HG02759 (cell line): ENCODE data around the gene SGMS1.
"Not testable (repeated sequence)": the region's sequence is repeated elsewhere in the genome, so short reads cannot be mapped to it uniquely, and the experiment has no call there.

ENCODE experiments used
- ATAC-seq: cut with Tn5 transposase; IDR thresholded peaks from one replicate; pipeline ENCODE4 v1.9.1; 2021; ENCODE audit warnings: mild to moderate bottlenecking, moderate library complexity; ENCODE audit not compliant: unreplicated experiment

SGMS1 gene

GRCh38 chr10:50561816-50562215, 61.9 kb downstream of the SGMS1 start:
- ATAC-seq, result no peak

GRCh38 chr10:50561266-50561665, 62.5 kb downstream of the SGMS1 start:
- ATAC-seq, result no peak

GRCh38 chr10:50560370-50560769, 63.4 kb downstream of the SGMS1 start:
- ATAC-seq, result no peak

GRCh38 chr10:50558371-50558770, 65.4 kb downstream of the SGMS1 start:
- ATAC-seq, result no peak

- no peak for ATAC-seq
Measured at GRCh38 chr10:50557130-50557682, 66.5 kb downstream of the SGMS1 start.

GRCh38 chr10:50556237-50557120, 67.3 kb downstream of the SGMS1 start:
- no peak for ATAC-seq

- ATAC-seq, result no peak
Measured at GRCh38 chr10:50554995-50555568, 68.7 kb downstream of the SGMS1 start.

- no peak for ATAC-seq
Measured at GRCh38 chr10:50554376-50554994, 69.3 kb downstream of the SGMS1 start.

GRCh38 chr10:50552771-50553535, 70.8 kb downstream of the SGMS1 start:
- ATAC-seq, result no peak

- no peak for ATAC-seq
Measured at GRCh38 chr10:50552308-50552707, 71.4 kb downstream of the SGMS1 start.

- ATAC-seq, result no peak
Measured at GRCh38 chr10:50551894-50552293, 71.9 kb downstream of the SGMS1 start.

- ATAC-seq, result no peak
Measured at GRCh38 chr10:50550291-50550839, 73.4 kb downstream of the SGMS1 start.

- ATAC-seq, result not testable (repeated sequence)
Measured at GRCh38 chr10:50549186-50549585, 74.6 kb downstream of the SGMS1 start.

GRCh38 chr10:50548481-50548880, 75.3 kb downstream of the SGMS1 start:
- ATAC-seq, result not testable (repeated sequence)

- ATAC-seq, result not testable (repeated sequence)
Measured at GRCh38 chr10:50546287-50546686, 77.5 kb downstream of the SGMS1 start.

GRCh38 chr10:50545846-50546245, 77.9 kb downstream of the SGMS1 start:
- no peak for ATAC-seq

- ATAC-seq, result no peak
Measured at GRCh38 chr10:50544857-50545429, 78.8 kb downstream of the SGMS1 start.

- ATAC-seq, result no peak
Measured at GRCh38 chr10:50544095-50544856, 79.5 kb downstream of the SGMS1 start.

- ATAC-seq, result no peak
Measured at GRCh38 chr10:50542871-50543270, 80.9 kb downstream of the SGMS1 start.
